Trophoblast cell (in vitro differentiated cells and primary cell): ENCODE results near the gene NDUFS3.

Experiments used
- DNase-seq, 2 donors: peaks; one replicate each; pipeline ENCODE4 v3.0.0-alpha.2; 2016
- H2AFZ ChIP-seq: 2 replicates; pipeline ENCODE4 v1.6.1; 2013; ENCODE audit warnings: low read length, moderate library complexity, mild to moderate bottlenecking; ENCODE audit not compliant: insufficient read depth, poor library complexity
- H2AK5ac ChIP-seq: 2 replicates; pipeline ENCODE4 v1.6.1; 2013; ENCODE audit warnings: mild to moderate bottlenecking, low read length
- H2BK120ac ChIP-seq: 2 replicates; pipeline ENCODE4 v1.6.1; 2013; ENCODE audit warnings: low read length, mild to moderate bottlenecking, moderate library complexity; ENCODE audit not compliant: insufficient read depth, poor library complexity
- H2BK12ac ChIP-seq: 2 replicates; pipeline ENCODE4 v1.6.1; 2013; ENCODE audit warnings: mild to moderate bottlenecking, low read length, moderate library complexity
- H2BK5ac ChIP-seq: 2 replicates; pipeline ENCODE4 v1.6.1; 2013; ENCODE audit warnings: low read length, low read depth, moderate library complexity, mild to moderate bottlenecking; ENCODE audit not compliant: poor library complexity
- H3K14ac ChIP-seq: 2 replicates; pipeline ENCODE4 v1.6.1; 2013; ENCODE audit warnings: mild to moderate bottlenecking, low read length
- H3K18ac ChIP-seq: 2 replicates; pipeline ENCODE4 v1.6.1; 2013; ENCODE audit warnings: mild to moderate bottlenecking, low read length
- H3K23ac ChIP-seq: 2 replicates; pipeline ENCODE4 v1.6.1; 2013; ENCODE audit warnings: low read length
- H3K27ac ChIP-seq: 2 replicates; pipeline ENCODE4 v1.5.1; 2013; ENCODE audit warnings: low read depth, mild to moderate bottlenecking, inconsistent platforms, low read length, moderate library complexity
- H3K27me3 ChIP-seq: 2 replicates; pipeline ENCODE4 v1.6.1; 2013; ENCODE audit warnings: inconsistent platforms, mild to moderate bottlenecking, low read length, moderate library complexity; ENCODE audit not compliant: insufficient read depth
- H3K36me3 ChIP-seq, 2 experiments: 1 replicate in 1 of 2; 2 replicates in 1 of 2; pipeline ENCODE4 v1.6.1; 2013; ENCODE audit warnings: low read length in 2 of 2, mild to moderate bottlenecking in 2 of 2, moderate library complexity in 1 of 2; ENCODE audit not compliant: insufficient read depth in 2 of 2, control insufficient read depth in 1 of 2
- H3K4ac ChIP-seq: 2 replicates; pipeline ENCODE4 v1.6.1; 2013; ENCODE audit warnings: low read depth, mild to moderate bottlenecking, low read length, moderate library complexity
- H3K4me1 ChIP-seq, 2 experiments: 1 replicate in 1 of 2; 2 replicates in 1 of 2; pipeline ENCODE4 v1.6.1; 2013; ENCODE audit warnings: low read length in 2 of 2, mild to moderate bottlenecking in 2 of 2, moderate library complexity in 1 of 2; ENCODE audit not compliant: insufficient read depth in 2 of 2, control insufficient read depth in 1 of 2
- H3K4me2 ChIP-seq: 2 replicates; pipeline ENCODE4 v1.6.1; 2013; ENCODE audit warnings: inconsistent platforms, mild to moderate bottlenecking, low read length, moderate library complexity
- H3K4me3 ChIP-seq: 2 replicates; pipeline ENCODE4 v1.5.1; 2013; ENCODE audit warnings: mild to moderate bottlenecking, low read depth, low read length, inconsistent platforms
- H3K79me1 ChIP-seq: one replicate; pipeline ENCODE4 v1.6.1; 2013; ENCODE audit warnings: low read length
- H3K79me2 ChIP-seq: 2 replicates; pipeline ENCODE4 v1.6.1; 2013; ENCODE audit warnings: low read length, mild to moderate bottlenecking; ENCODE audit not compliant: control insufficient read depth, insufficient read depth, poor library complexity
- H3K9ac ChIP-seq: 2 replicates; pipeline ENCODE4 v1.6.1; 2013; ENCODE audit warnings: mild to moderate bottlenecking, low read length
- H3K9me3 ChIP-seq: 2 replicates; pipeline ENCODE4 v1.6.1; 2013; ENCODE audit warnings: low read depth, mild to moderate bottlenecking, control low read depth, inconsistent platforms, low read length; ENCODE audit not compliant: insufficient read depth
- H4K12ac ChIP-seq: 2 replicates; pipeline ENCODE4 v1.6.1; 2013; ENCODE audit warnings: low read depth, mild to moderate bottlenecking, low read length, moderate library complexity
- H4K8ac ChIP-seq: 2 replicates; pipeline ENCODE4 v1.6.1; 2013; ENCODE audit warnings: low read depth, mild to moderate bottlenecking, low read length, moderate library complexity
- H4K91ac ChIP-seq: one replicate; pipeline ENCODE4 v1.6.1; 2013; ENCODE audit warnings: low read depth, mild to moderate bottlenecking, low read length, moderate library complexity
- WGBS: extraction: QIAGEN DNeasy Blood & Tissue Kit; methylation state at CpG from one replicate; pipeline ENCODE4 v1.1.7; 2013; ENCODE audit warnings: missing lambda C conversion rate; ENCODE audit not compliant: insufficient read length, insufficient coverage; ENCODE audit errors: extremely low coverage; 5-methylcytosine and 5-hydroxymethylcytosine counted together

NDUFS3 gene

GRCh38 chr11:47603295-47603694 lies 24.4 kb downstream of the NDUFS3 start:
- H3K23ac ChIP-seq: no peak overlapping the region

GRCh38 chr11:47605921-47606320 lies 27.0 kb downstream of the NDUFS3 start:
- Histone ChIP-seq H3K4me3 (no peak overlapping the region), H3K4me2 (no peak overlapping the region), H3K18ac (no peak overlapping the region), H3K27ac (no peak overlapping the region), H3K27me3 (no peaks in the 10 kb centered on the region), H3K36me3 (no peaks in the 10 kb centered on the region), H3K23ac (no peak overlapping the region), H3K4ac (no peak overlapping the region), H4K8ac (no peak overlapping the region), H3K9ac (no peak overlapping the region), H3K79me2 (no peaks in the 10 kb centered on the region), H2AFZ (no peak overlapping the region), H3K14ac (no peak overlapping the region), H3K9me3 (no peaks in the 10 kb centered on the region), H3K79me1 (no peaks in the 10 kb centered on the region), H4K12ac (no peak overlapping the region), H3K4me1 (peaks cover 3 to 11% of the 10 kb centered on the region in 2 experiments), H2AK5ac (no peak overlapping the region), H2BK120ac (no peak overlapping the region), H2BK12ac (no peak overlapping the region), H4K91ac (no peak overlapping the region), H2BK5ac (no peak overlapping the region)
- no peak for DNase-seq
- WGBS: no CpG with 5 or more reads among the region's 3 CpGs

More at GRCh38 chr11:47603295-47603694, 24.4 kb downstream of the NDUFS3 start:
- Histone ChIP-seq H3K4me2 (no peak overlapping the region), H3K4me3 (no peak overlapping the region), H4K91ac (no peak overlapping the region), H3K36me3 (no peaks in the 10 kb centered on the region), H2AFZ (no peak overlapping the region), H4K12ac (no peak overlapping the region), H3K79me1 (no peaks in the 10 kb centered on the region), H2BK5ac (no peak overlapping the region), H3K4ac (no peak overlapping the region), H3K27me3 (no peaks in the 10 kb centered on the region), H2AK5ac (no peak overlapping the region), H2BK12ac (no peak overlapping the region), H3K14ac (no peak overlapping the region), H3K27ac (no peak overlapping the region), H3K4me1 (peaks cover 3 to 11% of the 10 kb centered on the region in 2 experiments), H3K79me2 (no peaks in the 10 kb centered on the region), H3K9me3 (no peaks in the 10 kb centered on the region), H3K18ac (no peak overlapping the region), H2BK120ac (no peak overlapping the region), H4K8ac (no peak overlapping the region), H3K9ac (no peak overlapping the region)
- WGBS: no CpG with 5 or more reads among the region's 4 CpGs
- no peak for DNase-seq

- Histone ChIP-seq H2BK5ac (no peak overlapping the region), H3K4me2 (no peak overlapping the region), H2BK120ac (no peak overlapping the region), H3K4me1 (peaks cover 3 to 11% of the 10 kb centered on the region in 2 experiments), H3K18ac (no peak overlapping the region), H3K14ac (no peak overlapping the region), H3K23ac (no peak overlapping the region), H2BK12ac (no peak overlapping the region), H3K4ac (no peak overlapping the region), H3K4me3 (no peak overlapping the region), H4K91ac (no peak overlapping the region), H3K36me3 (peaks cover 0 to 2% of the 10 kb centered on the region in 2 experiments), H4K12ac (no peak overlapping the region), H3K79me2 (no peaks in the 10 kb centered on the region), H2AK5ac (no peak overlapping the region), H2AFZ (no peak overlapping the region), H3K79me1 (no peaks in the 10 kb centered on the region), H3K9ac (no peak overlapping the region), H3K9me3 (no peaks in the 10 kb centered on the region), H3K27ac (peak overlapping the region; percentile 46), H3K27me3 (no peaks in the 10 kb centered on the region), H4K8ac (no peak overlapping the region)
- WGBS: no CpG with 5 or more reads among the region's 5 CpGs
- no peak for DNase-seq
Observed at GRCh38 chr11:47606731-47607130, 27.9 kb downstream of the NDUFS3 start.

GRCh38 chr11:47607380-47607779 lies 28.5 kb downstream of the NDUFS3 start:
- Histone ChIP-seq H3K36me3 (peaks cover 0 to 2% of the 10 kb centered on the region in 2 experiments), H4K12ac (no peak overlapping the region), H4K91ac (no peak overlapping the region), H3K4ac (no peak overlapping the region), H3K14ac (no peak overlapping the region), H3K27ac (no peak overlapping the region), H2BK5ac (no peak overlapping the region), H2AFZ (no peak overlapping the region), H2BK120ac (no peak overlapping the region), H3K18ac (no peak overlapping the region), H3K27me3 (no peaks in the 10 kb centered on the region), H3K9ac (no peak overlapping the region), H3K4me2 (no peak overlapping the region), H3K79me2 (no peaks in the 10 kb centered on the region), H3K4me3 (no peak overlapping the region), H2BK12ac (no peak overlapping the region), H2AK5ac (no peak overlapping the region), H3K9me3 (no peaks in the 10 kb centered on the region), H4K8ac (no peak overlapping the region), H3K23ac (no peak overlapping the region), H3K79me1 (no peaks in the 10 kb centered on the region), H3K4me1 (peaks cover 3 to 11% of the 10 kb centered on the region in 2 experiments)
- DNase-seq: no peak
- no CpG with 5 or more reads among the region's 7 CpGs for WGBS
